HG03108 (cell line): ENCODE measurements around the gene C11orf68.
A peak's percentile ranks its signal among the peaks of the same experiment; 100 is the strongest.
"Not testable (repeated sequence)": the region's sequence is repeated elsewhere in the genome, so short reads cannot be mapped to it uniquely, and the experiment has no call there.

Source experiments
- ATAC-seq: cut with Tn5 transposase; IDR thresholded peaks from one replicate; pipeline ENCODE4 v1.9.1; 2021; ENCODE audit warnings: moderate library complexity; ENCODE audit not compliant: unreplicated experiment

The C11orf68 gene

GRCh38 chr11:65915101-65915820, 3.6 kb downstream of the C11orf68 start:
- ATAC-seq: no peak

GRCh38 chr11:65912845-65913244, 6.0 kb downstream of the C11orf68 start:
- no peak for ATAC-seq

- no peak for ATAC-seq
Measured at GRCh38 chr11:65911682-65912568, 6.9 kb downstream of the C11orf68 start.

- no peak for ATAC-seq
Measured at GRCh38 chr11:65907878-65908277, 11.0 kb downstream of the C11orf68 start.

- no peak for ATAC-seq
Measured at GRCh38 chr11:65906602-65907001, 12.3 kb downstream of the C11orf68 start.

- no peak for ATAC-seq
Measured at GRCh38 chr11:65903715-65904114, 15.1 kb downstream of the C11orf68 start.

GRCh38 chr11:65903068-65903481, 15.8 kb downstream of the C11orf68 start:
- no peak for ATAC-seq

GRCh38 chr11:65900899-65901180, 18.0 kb downstream of the C11orf68 start:
- ATAC-seq: no peak

- peak; percentile 76 for ATAC-seq
Measured at GRCh38 chr11:65900125-65900898, 18.6 kb downstream of the C11orf68 start, which contains the start of gene FOSL1. FOSL1 (minus strand) TSS chr11:65900388; CDS start chr11:65900339, 49 bp downstream.

- ATAC-seq: no peak
Measured at GRCh38 chr11:65899356-65900124, 19.3 kb downstream of the C11orf68 start.

GRCh38 chr11:65898656-65899355, 20.1 kb downstream of the C11orf68 start:
- no peak for ATAC-seq

GRCh38 chr11:65897020-65897471, 21.8 kb downstream of the C11orf68 start:
- ATAC-seq: no peak

GRCh38 chr11:65896034-65896999, 22.5 kb downstream of the C11orf68 start:
- no peak for ATAC-seq

- no peak for ATAC-seq
Measured at GRCh38 chr11:65895482-65895981, 23.3 kb downstream of the C11orf68 start.

GRCh38 chr11:65894034-65894591, 24.7 kb downstream of the C11orf68 start:
- ATAC-seq: no peak

- no peak for ATAC-seq
Measured at GRCh38 chr11:65892661-65893317, 26.1 kb downstream of the C11orf68 start.

GRCh38 chr11:65892137-65892540, 26.7 kb downstream of the C11orf68 start:
- ATAC-seq: not testable (repeated sequence)
